ENCODE data around the gene CHD3.
A peak's percentile ranks its signal among the peaks of the same experiment; 100 is the strongest.
"Not testable (repeated sequence)": the region's sequence is repeated elsewhere in the genome, so short reads cannot be mapped to it uniquely, and the experiment has no call there.

Gene CHD3

DNA sequence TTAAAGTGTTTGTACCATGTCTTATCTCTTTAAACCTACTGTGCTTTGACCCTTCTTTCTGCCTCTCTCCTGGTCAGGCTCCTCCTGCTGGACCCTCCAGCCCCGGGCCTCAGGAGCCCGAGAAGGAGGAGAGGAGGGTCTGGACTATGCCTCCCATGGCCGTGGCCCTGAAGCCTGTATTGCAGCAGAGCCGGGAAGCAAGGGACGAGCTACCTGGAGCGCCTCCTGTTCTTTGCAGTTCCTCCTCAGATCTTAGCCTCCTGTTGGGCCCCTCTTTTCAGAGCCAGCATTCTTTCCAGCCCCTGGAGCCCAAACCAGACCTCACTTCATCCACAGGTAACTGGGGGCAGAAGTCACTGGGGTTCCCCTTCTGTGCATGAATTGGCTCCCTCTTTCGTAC is 57.1 kb downstream of the CHD3 start:
- Histone ChIP-seq H3K9ac (ENCODE audit: low read length) (no peak overlapping the region), H3K4me1 (ENCODE audit: control insufficient read depth, insufficient read depth, low read length) (peaks cover 9% of the 10 kb centered on the region), H3K9me3 (ENCODE audit: control insufficient read depth, low read length) (no peaks in the 10 kb centered on the region), H3K27me3 (replicated peaks; ENCODE audit: control insufficient read depth, insufficient read depth, low read length) (no peaks in the 10 kb centered on the region), H3K4me3 (ENCODE audit: low read length) (no peak overlapping the region), H3K36me3 (ENCODE audit: control insufficient read depth, insufficient read depth, low read length, severe bottlenecking) (peaks cover 82% of the 10 kb centered on the region)
- DNase-seq (ENCODE audit: low read depth), result no peak

GRCh38 chr17:7946441-7946840 is 57.9 kb downstream of the CHD3 start:
- Histone ChIP-seq H3K27me3 (replicated peaks; ENCODE audit: control insufficient read depth, insufficient read depth, low read length) (no peaks in the 10 kb centered on the region), H3K4me1 (ENCODE audit: control insufficient read depth, insufficient read depth, low read length) (peaks cover 9% of the 10 kb centered on the region), H3K9ac (ENCODE audit: low read length) (no peak overlapping the region), H3K4me3 (ENCODE audit: low read length) (no peak overlapping the region), H3K9me3 (ENCODE audit: control insufficient read depth, low read length) (no peaks in the 10 kb centered on the region), H3K36me3 (ENCODE audit: control insufficient read depth, insufficient read depth, low read length, severe bottlenecking) (peaks cover 74% of the 10 kb centered on the region)
- DNase-seq (ENCODE audit: low read depth), result no peak

DNA sequence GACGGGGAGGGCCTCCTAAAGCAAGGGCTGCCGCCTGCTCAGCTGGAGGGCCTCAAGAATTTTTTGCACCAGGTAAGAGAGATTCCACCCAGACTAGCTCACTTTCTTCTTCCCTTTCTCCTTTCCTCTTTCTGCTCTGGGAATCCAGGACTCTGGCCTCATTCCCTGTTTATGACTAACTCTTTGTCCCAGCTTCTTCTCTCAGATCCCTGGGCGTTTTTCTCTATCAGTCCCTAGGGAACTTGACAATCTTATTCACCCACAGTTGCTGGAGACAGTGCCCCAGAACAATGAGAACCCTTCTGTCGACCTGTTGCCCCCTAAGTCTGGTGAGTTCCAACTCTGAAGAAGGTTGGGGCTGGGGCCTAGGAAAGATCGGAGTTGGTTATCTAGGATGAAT is 59.1 kb downstream of the CHD3 start:
- H3K27me3 ChIP-seq (replicated peaks; ENCODE audit: control insufficient read depth, insufficient read depth, low read length), result no peaks in the 10 kb centered on the region
- peaks cover 9% of the 10 kb centered on the region for H3K4me1 ChIP-seq (ENCODE audit: control insufficient read depth, insufficient read depth, low read length)
- no peak overlapping the region for H3K4me3 ChIP-seq (ENCODE audit: low read length)
- DNase-seq (ENCODE audit: low read depth), result no peak
- no peak overlapping the region for H3K9ac ChIP-seq (ENCODE audit: low read length)
- H3K9me3 ChIP-seq (ENCODE audit: control insufficient read depth, low read length), result no peaks in the 10 kb centered on the region
- H3K36me3 ChIP-seq (ENCODE audit: control insufficient read depth, insufficient read depth, low read length, severe bottlenecking), result peaks cover 69% of the 10 kb centered on the region

- Histone ChIP-seq H3K9ac (ENCODE audit: low read length) (no peak overlapping the region), H3K36me3 (ENCODE audit: control insufficient read depth, insufficient read depth, low read length, severe bottlenecking) (peaks cover 44% of the 10 kb centered on the region), H3K4me3 (ENCODE audit: low read length) (no peak overlapping the region), H3K9me3 (ENCODE audit: control insufficient read depth, low read length) (no peaks in the 10 kb centered on the region), H3K27me3 (replicated peaks; ENCODE audit: control insufficient read depth, insufficient read depth, low read length) (no peaks in the 10 kb centered on the region), H3K4me1 (ENCODE audit: control insufficient read depth, insufficient read depth, low read length) (peaks cover 13% of the 10 kb centered on the region)
- DNase-seq (ENCODE audit: low read depth), result no peak
Measured at GRCh38 chr17:7950578-7950977, 62.0 kb downstream of the CHD3 start.

- H3K9ac ChIP-seq (ENCODE audit: low read length), result no peak overlapping the region
- peaks cover 37% of the 10 kb centered on the region for H3K36me3 ChIP-seq (ENCODE audit: control insufficient read depth, insufficient read depth, low read length, severe bottlenecking)
- H3K4me1 ChIP-seq (ENCODE audit: control insufficient read depth, insufficient read depth, low read length), result peaks cover 20% of the 10 kb centered on the region
- no peaks in the 10 kb centered on the region for H3K9me3 ChIP-seq (ENCODE audit: control insufficient read depth, low read length)
- no peak for DNase-seq (ENCODE audit: low read depth)
- H3K4me3 ChIP-seq (ENCODE audit: low read length), result no peak overlapping the region
- no peaks in the 10 kb centered on the region for H3K27me3 ChIP-seq (replicated peaks; ENCODE audit: control insufficient read depth, insufficient read depth, low read length)
Measured at GRCh38 chr17:7951143-7951792, 62.7 kb downstream of the CHD3 start.

GRCh38 chr17:7953266-7953665 is 64.7 kb downstream of the CHD3 start:
- not testable (repeated sequence) for H3K4me3 ChIP-seq (ENCODE audit: low read length); H3K9me3 ChIP-seq (ENCODE audit: control insufficient read depth, low read length); H3K27me3 ChIP-seq (replicated peaks; ENCODE audit: control insufficient read depth, insufficient read depth, low read length); H3K9ac ChIP-seq (ENCODE audit: low read length); DNase-seq (ENCODE audit: low read depth)
- peaks cover 11% of the 10 kb centered on the region for H3K4me1 ChIP-seq (ENCODE audit: control insufficient read depth, insufficient read depth, low read length)
- peaks cover 24% of the 10 kb centered on the region for H3K36me3 ChIP-seq (ENCODE audit: control insufficient read depth, insufficient read depth, low read length, severe bottlenecking)

- H3K9me3 ChIP-seq (ENCODE audit: control insufficient read depth, low read length), result no peaks in the 10 kb centered on the region
- H3K27me3 ChIP-seq (replicated peaks; ENCODE audit: control insufficient read depth, insufficient read depth, low read length), result no peaks in the 10 kb centered on the region
- no peak for DNase-seq (ENCODE audit: low read depth)
- H3K4me3 ChIP-seq (ENCODE audit: low read length), result no peak overlapping the region
- peaks cover 20% of the 10 kb centered on the region for H3K4me1 ChIP-seq (ENCODE audit: control insufficient read depth, insufficient read depth, low read length)
- peaks cover under 1% of the 10 kb centered on the region for H3K36me3 ChIP-seq (ENCODE audit: control insufficient read depth, insufficient read depth, low read length, severe bottlenecking)
- no peak overlapping the region for H3K9ac ChIP-seq (ENCODE audit: low read length)
Measured at GRCh38 chr17:7955414-7956227, 67.0 kb downstream of the CHD3 start.

DNA sequence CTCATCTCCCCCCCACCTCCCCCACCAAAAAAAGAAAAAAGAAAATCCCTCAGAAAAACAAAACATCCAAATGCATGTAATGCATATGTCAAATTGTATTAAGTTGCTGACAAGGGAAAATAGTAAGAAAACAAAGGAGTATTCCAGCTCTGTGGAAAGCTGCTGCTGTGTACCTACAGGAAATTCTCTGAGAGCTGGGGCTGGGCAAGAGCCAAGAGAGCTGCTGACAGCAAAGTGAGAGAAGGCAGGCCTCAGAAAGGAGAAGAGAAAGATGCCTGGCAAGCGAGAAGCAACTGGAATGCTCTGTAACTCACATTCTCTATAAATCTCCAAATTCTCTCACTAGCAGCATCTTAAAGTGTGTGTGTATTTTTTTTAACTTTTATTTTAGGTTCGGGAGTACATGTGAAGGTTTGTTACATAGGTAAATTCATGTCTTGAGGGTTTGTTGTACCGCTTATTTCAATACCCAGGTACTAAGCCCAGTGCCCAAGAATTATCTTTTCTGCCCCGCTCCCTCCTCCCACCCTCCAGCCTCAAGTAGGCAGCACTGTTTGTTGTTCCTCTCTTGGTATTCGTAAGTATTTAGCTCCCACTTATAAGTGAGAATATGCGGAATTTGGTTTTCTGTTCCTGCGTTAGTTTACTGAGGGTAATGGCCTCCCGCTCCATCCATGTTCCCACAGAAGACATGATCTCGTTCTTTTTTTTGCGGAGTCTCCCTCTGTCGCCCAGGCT is 67.8 kb downstream of the CHD3 start:
- Histone ChIP-seq H3K4me3 (ENCODE audit: low read length) (no peak overlapping the region), H3K9me3 (ENCODE audit: control insufficient read depth, low read length) (no peaks in the 10 kb centered on the region), H3K36me3 (ENCODE audit: control insufficient read depth, insufficient read depth, low read length, severe bottlenecking) (no peaks in the 10 kb centered on the region), H3K27me3 (replicated peaks; ENCODE audit: control insufficient read depth, insufficient read depth, low read length) (no peaks in the 10 kb centered on the region), H3K9ac (ENCODE audit: low read length) (no peak overlapping the region), H3K4me1 (ENCODE audit: control insufficient read depth, insufficient read depth, low read length) (peaks cover 20% of the 10 kb centered on the region)
- peak; percentile 47 for DNase-seq (ENCODE audit: low read depth)

DNA sequence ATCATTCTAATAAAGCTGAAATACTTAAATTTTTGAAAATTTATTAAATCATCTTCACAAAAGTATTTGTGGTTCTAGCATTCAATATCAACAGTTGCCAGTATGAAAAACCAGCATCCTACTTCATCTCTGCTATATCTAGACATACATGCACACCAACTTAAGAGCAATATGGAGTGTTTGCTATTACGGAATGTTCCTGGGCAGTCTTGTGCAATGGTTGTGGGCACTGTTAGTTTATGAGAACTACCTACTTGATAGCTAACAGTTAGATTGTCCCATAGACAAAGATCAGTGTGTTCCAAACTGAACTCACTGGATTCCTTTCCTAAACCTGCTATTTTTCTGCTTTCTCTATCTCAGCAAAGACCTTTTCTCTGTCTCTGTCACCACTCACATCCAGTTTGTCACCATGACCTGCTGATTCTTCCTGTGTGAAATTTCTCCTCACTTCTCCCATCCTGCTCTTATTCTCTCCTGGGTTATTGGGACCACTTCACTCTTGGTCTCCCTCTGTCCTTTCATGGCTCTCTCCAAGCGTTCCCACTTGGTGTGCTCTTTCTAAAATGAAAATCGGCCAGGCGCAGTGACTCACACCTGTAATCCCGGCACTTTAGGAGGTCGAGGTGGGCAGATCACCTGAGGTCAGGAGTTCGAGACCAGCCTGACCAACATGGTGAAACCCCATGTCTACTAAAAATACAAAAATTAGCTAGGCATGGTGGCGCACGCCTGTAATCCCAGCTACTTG is 71.1 kb downstream of the CHD3 start:
- H3K9me3 ChIP-seq (ENCODE audit: control insufficient read depth, low read length), result no peaks in the 10 kb centered on the region
- DNase-seq (ENCODE audit: low read depth), result peak; percentile 45
- H3K9ac ChIP-seq (ENCODE audit: low read length), result no peak overlapping the region
- H3K4me3 ChIP-seq (ENCODE audit: low read length), result no peak overlapping the region
- peaks cover 20% of the 10 kb centered on the region for H3K4me1 ChIP-seq (ENCODE audit: control insufficient read depth, insufficient read depth, low read length)
- H3K36me3 ChIP-seq (ENCODE audit: control insufficient read depth, insufficient read depth, low read length, severe bottlenecking), result no peaks in the 10 kb centered on the region
- no peaks in the 10 kb centered on the region for H3K27me3 ChIP-seq (replicated peaks; ENCODE audit: control insufficient read depth, insufficient read depth, low read length)

GRCh38 chr17:7961421-7961820 is 72.8 kb downstream of the CHD3 start:
- no peak overlapping the region for H3K9ac ChIP-seq (ENCODE audit: low read length)
- no peaks in the 10 kb centered on the region for H3K27me3 ChIP-seq (replicated peaks; ENCODE audit: control insufficient read depth, insufficient read depth, low read length)
- H3K4me1 ChIP-seq (ENCODE audit: control insufficient read depth, insufficient read depth, low read length), result peaks cover 9% of the 10 kb centered on the region
- no peaks in the 10 kb centered on the region for H3K9me3 ChIP-seq (ENCODE audit: control insufficient read depth, low read length)
- H3K4me3 ChIP-seq (ENCODE audit: low read length), result no peak overlapping the region
- H3K36me3 ChIP-seq (ENCODE audit: control insufficient read depth, insufficient read depth, low read length, severe bottlenecking), result no peaks in the 10 kb centered on the region
- DNase-seq (ENCODE audit: low read depth), result no peak

Data from adipocyte (in vitro differentiated cells).